Testis (tissue), 3 donors: ENCODE measurements around the gene ID4. TPM values are rescaled to one million over a fixed set of nuclear protein-coding genes. Genes with fewer than 3 reads are reported as not detected.
A peak's percentile ranks its signal among the peaks of the same experiment; 100 is the strongest.

Source experiments
- DNase-seq: peaks from one replicate; pipeline ENCODE4 v3.0.0-alpha.2; 2019
- H3K27ac ChIP-seq, 2 donors: fragments of 200-600 bp; sonication (generic); one replicate each; pipeline ENCODE4 v1.5.1; 2019
- H3K27me3 ChIP-seq: fragments of 200-600 bp; sonication (generic); one replicate; pipeline ENCODE4 v1.5.1; 2019
- H3K36me3 ChIP-seq: fragments of 200-600 bp; sonication (generic); one replicate; pipeline ENCODE4 v1.5.1; 2017; ENCODE audit warnings: low read depth; ENCODE audit errors: missing control alignments
- H3K4me1 ChIP-seq: fragments of 200-600 bp; sonication (generic); one replicate; pipeline ENCODE4 v1.5.1; 2019
- H3K4me3 ChIP-seq, 2 donors: fragments of 200-600 bp; sonication (generic); one replicate each; pipeline ENCODE4 v1.5.1; 2017 to 2019
- H3K9me3 ChIP-seq: fragments of 200-600 bp; sonication (generic); one replicate; pipeline ENCODE4 v1.5.1; 2017
- CTCF ChIP-seq, 3 experiments: fragments of 450-650 bp in 2 of 3; fragments of 200-600 bp in 1 of 3; sonication (generic) in 1 of 3; IDR thresholded peaks; one replicate each; pipeline ENCODE4 v1.5.1; 2016 to 2019; ENCODE audit warnings: antibody characterized with exemption in 3 of 3, mild to moderate bottlenecking in 2 of 3, moderate library complexity in 1 of 3
- POLR2A ChIP-seq: fragments of 450-650 bp; IDR thresholded peaks from one replicate; pipeline ENCODE4 v1.6.1; 2017; ENCODE audit warnings: antibody characterized with exemption, mild to moderate bottlenecking, moderate library complexity
- WGBS, 2 donors: methylation state at CpG; one replicate each; pipeline ENCODE4 v1.1.5; 2018; 5-methylcytosine and 5-hydroxymethylcytosine counted together
- intact Hi-C: fragments of 100-400 bp; cut with DNase I; formaldehyde crosslinking; loops from one replicate; pipeline ENCODE4 v1.15.1; 2023; ENCODE audit warnings: low total_unique reads
- polyA plus RNA-seq: library from polyadenylated mRNA; stranded (reverse); fragments of 350-450 nt; fragmentation: Illumina TruSeq; extraction: RNeasy Lipid Tissue Mini Kit (QIAGEN cat#74804); gene quantifications from one replicate; pipeline ENCODE4 v1.2.3, GENCODE V29; 2014; ENCODE audit warnings: low read depth, low replicate concordance; ENCODE audit not compliant: insufficient read depth
- total RNA-seq, 2 donors: library from RNA; depleted of rRNA; stranded (reverse); fragments of >200 nt; gene quantifications; one replicate each; pipeline ENCODE4 v1.2.3, GENCODE V29; 2016

The ID4 gene
- total and polyA plus RNA-seq, 3 donors from 2014 or later: 51.6 to 130 (median 122) TPM

DNA sequence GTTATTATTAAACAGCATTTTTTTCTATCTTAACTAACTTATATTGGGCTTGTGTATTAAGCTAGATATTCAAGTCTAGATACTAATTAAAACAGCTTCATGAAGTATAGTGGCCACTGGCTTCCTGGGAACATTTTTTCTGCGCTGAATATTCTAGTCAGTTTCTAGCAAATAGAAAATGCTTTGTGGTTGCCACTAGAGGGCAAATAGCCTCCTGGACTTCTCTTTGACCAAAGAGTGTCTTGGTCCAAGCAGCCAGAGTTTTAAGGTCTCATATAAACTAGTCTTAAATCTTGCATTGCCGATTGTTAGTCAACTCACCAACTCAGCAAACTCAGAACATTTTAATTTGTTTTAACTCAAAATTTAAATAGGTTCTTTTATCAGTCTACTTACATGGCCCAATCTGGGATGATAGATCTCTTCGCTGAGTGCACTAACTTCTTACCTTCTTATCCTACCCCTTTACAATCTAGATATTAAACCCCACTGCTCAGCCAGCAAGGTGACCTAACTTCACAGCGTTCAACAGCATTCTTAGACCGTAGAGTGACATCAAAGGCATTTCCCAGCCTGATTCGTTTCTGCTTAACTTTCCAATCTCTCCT lies 24.6 kb upstream of the ID4 start:
- no peaks in the 10 kb centered on the region for H3K27me3 ChIP-seq
- intact Hi-C loops: no loop called here
- H3K27ac ChIP-seq: no peak overlapping the region
- H3K9me3 ChIP-seq: no peaks in the 10 kb centered on the region
- DNase-seq: no peak
- no peak overlapping the region for H3K4me3 ChIP-seq
- H3K36me3 ChIP-seq: no peaks in the 10 kb centered on the region
- 65% methylated on average over 6 of the region's 6 CpGs for WGBS, 2 donors
- peak in 1 of 3 experiments; percentile 39 for TF ChIP-seq CTCF (IDR thresholded peaks at IDR 0.05)
- no peak for TF ChIP-seq POLR2A
- H3K4me1 ChIP-seq: no peaks in the 10 kb centered on the region

DNA sequence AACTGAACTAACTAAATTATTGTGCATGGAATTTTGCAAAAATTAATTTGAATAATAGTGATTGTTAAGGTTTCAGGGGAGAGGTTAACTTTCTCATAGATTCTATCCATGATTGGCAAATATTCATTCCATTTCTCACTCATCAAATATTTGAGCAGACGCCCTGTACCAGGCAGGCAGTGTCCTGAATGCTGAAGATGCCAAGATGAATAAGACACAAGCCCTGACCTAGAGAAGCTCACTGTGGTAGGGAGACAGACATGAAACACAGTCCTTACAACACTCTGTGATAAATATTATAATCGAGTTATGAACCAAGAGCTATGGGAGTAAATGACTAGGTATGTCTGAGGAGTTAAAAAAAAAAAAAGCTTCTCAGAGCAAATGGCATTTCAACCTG lies 18.4 kb upstream of the ID4 start:
- intact Hi-C loops: no loop called here
- Histone ChIP-seq H3K36me3 (no peaks in the 10 kb centered on the region), H3K4me1 (no peaks in the 10 kb centered on the region), H3K9me3 (no peaks in the 10 kb centered on the region), H3K4me3 (no peak overlapping the region), H3K27ac (no peak overlapping the region), H3K27me3 (no peaks in the 10 kb centered on the region)
- 86 to 87% methylated on average over 2 of the region's 2 CpGs for WGBS, 2 donors
- TF ChIP-seq POLR2A: no peak
- TF ChIP-seq CTCF (IDR thresholded peaks at IDR 0.05): no peak
- DNase-seq: no peak

DNA sequence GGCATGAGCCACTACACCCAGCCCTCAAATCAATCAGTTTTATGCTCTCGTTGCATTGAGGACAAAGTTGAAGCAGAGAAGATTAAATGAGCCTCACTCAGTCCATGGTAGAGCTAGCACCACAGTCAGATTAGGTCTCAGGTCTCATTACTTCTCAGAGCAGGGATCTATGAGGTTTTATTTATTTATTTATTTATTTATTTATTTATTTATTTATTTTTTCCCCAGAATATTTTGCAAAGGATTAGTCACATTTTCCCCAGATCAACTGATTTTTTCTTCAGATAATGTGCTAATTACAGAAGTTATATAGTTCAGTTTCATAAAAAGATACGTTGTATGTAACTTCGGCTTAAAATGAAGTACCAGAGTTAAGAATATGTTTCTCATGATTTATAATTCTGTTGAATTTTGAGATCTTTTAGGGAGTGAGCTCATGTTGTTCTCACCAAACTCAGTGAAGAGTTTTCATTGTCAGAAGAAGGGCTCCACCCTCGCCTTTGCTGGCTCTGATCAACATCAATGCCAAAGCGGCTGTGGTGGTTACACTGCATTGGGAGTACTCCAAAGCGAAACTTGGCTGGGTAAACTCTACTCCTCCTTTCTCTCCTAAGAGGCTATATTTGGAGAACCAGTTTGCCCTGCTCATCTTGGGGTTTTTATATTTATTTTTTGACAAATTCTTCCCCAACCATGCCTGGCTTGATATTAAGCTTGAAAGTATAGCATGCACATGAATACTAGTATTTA lies 12.9 kb upstream of the ID4 start:
- WGBS, 2 donors: 73% methylated on average over 6 of the region's 6 CpGs
- no peak overlapping the region for H3K4me3 ChIP-seq
- intact Hi-C loops: no loop called here
- no peaks in the 10 kb centered on the region for H3K9me3 ChIP-seq
- no peaks in the 10 kb centered on the region for H3K4me1 ChIP-seq
- H3K27me3 ChIP-seq: no peaks in the 10 kb centered on the region
- no peak overlapping the region for H3K27ac ChIP-seq
- no peak for TF ChIP-seq CTCF (IDR thresholded peaks at IDR 0.05)
- TF ChIP-seq POLR2A: no peak
- H3K36me3 ChIP-seq: no peaks in the 10 kb centered on the region
- peak; percentile 80 for DNase-seq

DNA sequence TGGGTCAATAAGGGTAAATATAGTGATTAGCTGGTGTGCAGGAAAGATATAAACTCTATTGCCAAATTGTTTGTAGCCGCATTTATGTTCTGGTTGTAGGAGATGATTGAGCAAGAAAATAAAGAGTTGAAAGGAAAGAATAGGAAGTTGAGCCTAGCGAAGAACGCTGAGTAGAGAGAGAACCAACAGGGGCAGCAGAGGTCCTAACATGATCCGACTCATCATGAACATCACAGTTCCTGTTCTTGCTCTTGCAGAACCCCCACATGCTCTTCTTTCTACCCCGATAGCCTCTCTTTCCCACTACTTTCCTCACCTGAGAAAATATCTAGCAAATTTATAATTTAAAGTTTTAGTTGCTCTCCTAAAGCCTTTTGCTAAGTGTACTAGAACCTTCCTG lies 9.9 kb upstream of the ID4 start:
- 93 to 98% methylated on average over 5 of the region's 5 CpGs for WGBS, 2 donors
- H3K27me3 ChIP-seq: no peaks in the 10 kb centered on the region
- H3K9me3 ChIP-seq: no peaks in the 10 kb centered on the region
- intact Hi-C loops: no loop called here
- H3K4me1 ChIP-seq: no peaks in the 10 kb centered on the region
- no peak for TF ChIP-seq POLR2A
- no peak for TF ChIP-seq CTCF (IDR thresholded peaks at IDR 0.05)
- no peaks in the 10 kb centered on the region for H3K36me3 ChIP-seq
- DNase-seq: no peak
- H3K27ac ChIP-seq: no peak overlapping the region
- no peak overlapping the region for H3K4me3 ChIP-seq

DNA sequence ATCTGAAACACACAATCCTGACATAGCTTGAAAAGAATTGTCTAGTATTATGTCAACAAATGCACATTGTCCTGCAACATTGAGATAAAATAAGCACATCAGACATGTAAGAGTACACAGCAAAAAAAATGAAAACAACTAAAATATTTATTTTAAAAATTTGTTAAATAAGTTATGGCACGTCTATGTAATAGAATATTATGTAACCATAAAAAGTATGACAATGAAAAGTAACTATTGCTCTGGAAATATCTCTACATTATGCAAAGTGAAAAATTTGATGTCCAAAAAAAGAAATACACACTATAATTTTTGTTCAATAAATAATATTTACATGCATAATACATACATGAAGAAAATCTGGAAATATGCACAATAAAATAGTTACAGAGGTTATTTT lies 9.3 kb upstream of the ID4 start:
- Histone ChIP-seq H3K9me3 (no peaks in the 10 kb centered on the region), H3K4me1 (no peaks in the 10 kb centered on the region), H3K27me3 (no peaks in the 10 kb centered on the region), H3K4me3 (no peak overlapping the region), H3K27ac (no peak overlapping the region), H3K36me3 (no peaks in the 10 kb centered on the region)
- no peak for DNase-seq
- intact Hi-C loops: no loop called here
- TF ChIP-seq CTCF (IDR thresholded peaks at IDR 0.05): no peak
- TF ChIP-seq POLR2A: no peak
- 87 to 89% methylated on average over 1 of the region's 1 CpG for WGBS, 2 donors
